ENCODE measurements around the gene SLC5A3. TPM values are rescaled to one million over a fixed set of nuclear protein-coding genes. Genes with fewer than 3 reads are reported as not detected.

SLC5A3 gene
- total RNA-seq, 1 donor from 2014 or later: 68.2 TPM

- no peaks in the 10 kb centered on the region for H3K27me3 Mint-ChIP-seq (ENCODE audit: unreplicated experiment)
- peaks cover 27% of the 10 kb centered on the region for H3K4me1 Mint-ChIP-seq (ENCODE audit: unreplicated experiment)
- no peak for DNase-seq (ENCODE audit: extremely low spot score, unreplicated experiment)
- H3K27ac Mint-ChIP-seq (ENCODE audit: unreplicated experiment): no peak overlapping the region
- no peak for TF ChIP-seq CTCF (IDR thresholded peaks at IDR 0.05)
- H3K4me3 Mint-ChIP-seq (ENCODE audit: unreplicated experiment): no peak overlapping the region
- peaks cover 3% of the 10 kb centered on the region for H3K9me3 Mint-ChIP-seq (ENCODE audit: unreplicated experiment)
- peaks cover 34% of the 10 kb centered on the region for H3K36me3 Mint-ChIP-seq (ENCODE audit: unreplicated experiment)
These were observed 40.5 kb downstream of the SLC5A3 start for GRCh38 chr21:34113842-34114241.

GRCh38 chr21:34115160-34115559 lies 41.8 kb downstream of the SLC5A3 start:
- no peak for DNase-seq (ENCODE audit: extremely low spot score, unreplicated experiment)
- TF ChIP-seq CTCF (IDR thresholded peaks at IDR 0.05): no peak
- peaks cover 29% of the 10 kb centered on the region for H3K4me1 Mint-ChIP-seq (ENCODE audit: unreplicated experiment)
- H3K36me3 Mint-ChIP-seq (ENCODE audit: unreplicated experiment): peaks cover 24% of the 10 kb centered on the region
- peaks cover 3% of the 10 kb centered on the region for H3K9me3 Mint-ChIP-seq (ENCODE audit: unreplicated experiment)
- H3K27ac Mint-ChIP-seq (ENCODE audit: unreplicated experiment): no peak overlapping the region
- H3K27me3 Mint-ChIP-seq (ENCODE audit: unreplicated experiment): no peaks in the 10 kb centered on the region
- H3K4me3 Mint-ChIP-seq (ENCODE audit: unreplicated experiment): no peak overlapping the region

- no peak overlapping the region for H3K27ac Mint-ChIP-seq (ENCODE audit: unreplicated experiment)
- no peak for DNase-seq (ENCODE audit: extremely low spot score, unreplicated experiment)
- no peak for TF ChIP-seq CTCF (IDR thresholded peaks at IDR 0.05)
- peaks cover 29% of the 10 kb centered on the region for H3K4me1 Mint-ChIP-seq (ENCODE audit: unreplicated experiment)
- peaks cover 3% of the 10 kb centered on the region for H3K9me3 Mint-ChIP-seq (ENCODE audit: unreplicated experiment)
- H3K4me3 Mint-ChIP-seq (ENCODE audit: unreplicated experiment): no peak overlapping the region
- peaks cover 25% of the 10 kb centered on the region for H3K36me3 Mint-ChIP-seq (ENCODE audit: unreplicated experiment)
- no peaks in the 10 kb centered on the region for H3K27me3 Mint-ChIP-seq (ENCODE audit: unreplicated experiment)
These were observed 43.2 kb downstream of the SLC5A3 start for GRCh38 chr21:34116569-34116968.

- peaks cover 39% of the 10 kb centered on the region for H3K4me1 Mint-ChIP-seq (ENCODE audit: unreplicated experiment)
- H3K27me3 Mint-ChIP-seq (ENCODE audit: unreplicated experiment): no peaks in the 10 kb centered on the region
- peaks cover 5% of the 10 kb centered on the region for H3K9me3 Mint-ChIP-seq (ENCODE audit: unreplicated experiment)
- H3K4me3 Mint-ChIP-seq (ENCODE audit: unreplicated experiment): no peak overlapping the region
- H3K27ac Mint-ChIP-seq (ENCODE audit: unreplicated experiment): no peak overlapping the region
- TF ChIP-seq CTCF (IDR thresholded peaks at IDR 0.05): no peak
- H3K36me3 Mint-ChIP-seq (ENCODE audit: unreplicated experiment): peaks cover 17% of the 10 kb centered on the region
- DNase-seq (ENCODE audit: extremely low spot score, unreplicated experiment): no peak
These were observed 47.5 kb downstream of the SLC5A3 start for GRCh38 chr21:34120867-34121266.

- peaks cover 26% of the 10 kb centered on the region for H3K36me3 Mint-ChIP-seq (ENCODE audit: unreplicated experiment)
These were observed 48.7 kb downstream of the SLC5A3 start for GRCh38 chr21:34122047-34122446.

More at GRCh38 chr21:34122047-34122446, 48.7 kb downstream of the SLC5A3 start:
- Mint-ChIP-seq H3K4me1 (ENCODE audit: unreplicated experiment) (peaks cover 32% of the 10 kb centered on the region), H3K27me3 (ENCODE audit: unreplicated experiment) (no peaks in the 10 kb centered on the region), H3K4me3 (ENCODE audit: unreplicated experiment) (no peak overlapping the region), H3K27ac (ENCODE audit: unreplicated experiment) (peak overlapping the region; percentile 23), H3K9me3 (ENCODE audit: unreplicated experiment) (peaks cover 5% of the 10 kb centered on the region)
- DNase-seq (ENCODE audit: extremely low spot score, unreplicated experiment): no peak
- TF ChIP-seq CTCF (IDR thresholded peaks at IDR 0.05): no peak

Other genes with a start within 250 kb of the SLC5A3 start
- gene ATP5PO, start 157.8 kb upstream of the SLC5A3 start, total RNA-seq: 150 and 152 TPM in 2 replicates
- gene MRPS6, start within 50 bp of the SLC5A3 start, total RNA-seq: 114 and 124 TPM in 2 replicates

Data from osteocyte (in vitro differentiated cells).